Panc1 (cell line): Measurements from ENCODE around the gene TXK. TPM values are rescaled to one million over a fixed set of nuclear protein-coding genes. Genes with fewer than 3 reads are reported as not detected.

Experiments used
- ATAC-seq: fragments of 200-7000 bp; cut with Tn5 transposase; 2 replicates; pipeline ENCODE4 v1.9.1; 2020; ENCODE audit warnings: mild to moderate bottlenecking, moderate library complexity
- BruUV-seq: library from RNA; stranded (reverse); fragments of 400-500 nt; replicated peaks from 2 replicates; lab custom pipeline; 2021; lab: Mats Ljungman, UMichigan
- CTCF ChIA-PET: fragments of 300-600 bp; sonication (Branson Sonifier 250); formaldehyde crosslinking; loops from one replicate; lab custom pipeline; 2022; ENCODE audit warnings: antibody characterized with exemption; lab: Charles Lee
- POLR2A ChIA-PET: fragments of 300-600 bp; sonication (Branson Sonifier 250); formaldehyde crosslinking; loops from one replicate; lab custom pipeline; 2022; ENCODE audit warnings: antibody characterized with exemption; lab: Charles Lee
- DNase-seq: peaks from one replicate; pipeline ENCODE4 v3.0.0-alpha.2; 2010; ENCODE audit warnings: low read depth, low spot score
- H3K27ac ChIP-seq: 2 replicates; pipeline ENCODE4 v1.5.1; 2011; ENCODE audit warnings: mild to moderate bottlenecking, low read length, inconsistent platforms
- H3K27me3 ChIP-seq: fragments of 200-500 bp; sonication (Bioruptor generic); 2 replicates; pipeline ENCODE4 v1.6.0; 2014; ENCODE audit warnings: low read length, inconsistent platforms; ENCODE audit not compliant: control insufficient read depth, insufficient read depth
- H3K36me3 ChIP-seq: fragments of 200-500 bp; sonication (Bioruptor generic); 2 replicates; pipeline ENCODE4 v1.5.1; 2014; ENCODE audit warnings: inconsistent platforms, mild to moderate bottlenecking, low read length, moderate library complexity; ENCODE audit not compliant: control insufficient read depth, insufficient read depth
- H3K4me1 ChIP-seq: 2 replicates; pipeline ENCODE4 v1.5.1; 2011; ENCODE audit warnings: inconsistent platforms, mild to moderate bottlenecking, low read length, moderate library complexity; ENCODE audit not compliant: control insufficient read depth, insufficient read depth
- H3K4me3 ChIP-seq, 2 experiments: 2 replicates each; pipeline ENCODE4 v1.5.1; 2011 to 2012; ENCODE audit warnings: low read depth in 2 of 2, low read length in 2 of 2, mild to moderate bottlenecking in 2 of 2, inconsistent platforms in 1 of 2, moderate library complexity in 1 of 2
- H3K9me3 ChIP-seq: fragments of 200-500 bp; sonication (Bioruptor generic); 2 replicates; pipeline ENCODE4 v1.5.1; 2014; ENCODE audit warnings: low read depth, mild to moderate bottlenecking, inconsistent platforms, low read length, moderate library complexity; ENCODE audit not compliant: control insufficient read depth, insufficient read depth
- POLR2AphosphoS5 ChIP-seq: IDR thresholded peaks from 2 replicates; pipeline ENCODE4 v1.6.1; 2012; ENCODE audit warnings: mild to moderate bottlenecking, low read depth, low read length, moderate library complexity
- SIN3A ChIP-seq: IDR thresholded peaks from 2 replicates; pipeline ENCODE4 v1.6.1; 2012; ENCODE audit warnings: low read depth, mild to moderate bottlenecking, low read length, moderate library complexity, borderline replicate concordance; ENCODE audit not compliant: insufficient read depth
- TCF7L2 ChIP-seq: IDR thresholded peaks from 2 replicates; pipeline ENCODE4 v1.6.1; 2011; ENCODE audit warnings: mild to moderate bottlenecking, low read depth, low read length, inconsistent platforms
- in situ Hi-C: cut with HindIII; loops from 2 replicates; pipeline ENCODE4 v1.10.0; 2016; ENCODE audit warnings: low sequenced_read_pairs, low pct_unique_long_range_greater_than_20kb
- intact Hi-C: fragments of 100-400 bp; cut with micrococcal nuclease; formaldehyde crosslinking; loops from one replicate; pipeline ENCODE4 v1.10.0; 2022; ENCODE audit not compliant: unreplicated experiment
- total RNA-seq: library from RNA; stranded (reverse); gene quantifications from one replicate; pipeline ENCODE4 v1.2.1, GENCODE V29; 2021; ENCODE audit not compliant: unreplicated experiment
- TF ChIP-seq, protein P1 (sequence below): fragments of 450-650 bp; IDR thresholded peaks from 2 replicates; pipeline ENCODE4 v1.5.1; 2017; ENCODE audit warnings: mild to moderate bottlenecking
- TF ChIP-seq, protein P2 (sequence below), 2 experiments: IDR thresholded peaks; 2 replicates each; pipeline ENCODE4 v1.6.1; 2011 to 2012; ENCODE audit warnings: low read depth in 2 of 2, control low read depth in 1 of 2, low read length in 1 of 2, mild to moderate bottlenecking in 1 of 2, moderate library complexity in 1 of 2; ENCODE audit not compliant: insufficient read depth in 1 of 2

TXK gene
- total RNA-seq, 1 experiment from 2014 or later = 0.26 TPM

- ChIA-PET POLR2A (no interaction called here), CTCF (no interaction called here)
- Histone ChIP-seq H3K36me3 (no peaks in the 10 kb centered on the region), H3K4me3 (no peak overlapping the region), H3K4me1 (no peaks in the 10 kb centered on the region), H3K27ac (no peak overlapping the region), H3K9me3 (peaks cover 3% of the 10 kb centered on the region; the same call in 1 of the 2 replicates), H3K27me3 (no peaks in the 10 kb centered on the region)
- intact Hi-C loops (no loop called here), in situ Hi-C loops (no loop called here)
- no TSS peak for BruUV-seq
- DNase-seq (no peak), ATAC-seq (no peak)
- TF ChIP-seq, protein P1, sequence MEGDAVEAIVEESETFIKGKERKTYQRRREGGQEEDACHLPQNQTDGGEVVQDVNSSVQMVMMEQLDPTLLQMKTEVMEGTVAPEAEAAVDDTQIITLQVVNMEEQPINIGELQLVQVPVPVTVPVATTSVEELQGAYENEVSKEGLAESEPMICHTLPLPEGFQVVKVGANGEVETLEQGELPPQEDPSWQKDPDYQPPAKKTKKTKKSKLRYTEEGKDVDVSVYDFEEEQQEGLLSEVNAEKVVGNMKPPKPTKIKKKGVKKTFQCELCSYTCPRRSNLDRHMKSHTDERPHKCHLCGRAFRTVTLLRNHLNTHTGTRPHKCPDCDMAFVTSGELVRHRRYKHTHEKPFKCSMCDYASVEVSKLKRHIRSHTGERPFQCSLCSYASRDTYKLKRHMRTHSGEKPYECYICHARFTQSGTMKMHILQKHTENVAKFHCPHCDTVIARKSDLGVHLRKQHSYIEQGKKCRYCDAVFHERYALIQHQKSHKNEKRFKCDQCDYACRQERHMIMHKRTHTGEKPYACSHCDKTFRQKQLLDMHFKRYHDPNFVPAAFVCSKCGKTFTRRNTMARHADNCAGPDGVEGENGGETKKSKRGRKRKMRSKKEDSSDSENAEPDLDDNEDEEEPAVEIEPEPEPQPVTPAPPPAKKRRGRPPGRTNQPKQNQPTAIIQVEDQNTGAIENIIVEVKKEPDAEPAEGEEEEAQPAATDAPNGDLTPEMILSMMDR = no peak
- no peak for TF ChIP-seq SIN3A
- TF ChIP-seq, protein P2, sequence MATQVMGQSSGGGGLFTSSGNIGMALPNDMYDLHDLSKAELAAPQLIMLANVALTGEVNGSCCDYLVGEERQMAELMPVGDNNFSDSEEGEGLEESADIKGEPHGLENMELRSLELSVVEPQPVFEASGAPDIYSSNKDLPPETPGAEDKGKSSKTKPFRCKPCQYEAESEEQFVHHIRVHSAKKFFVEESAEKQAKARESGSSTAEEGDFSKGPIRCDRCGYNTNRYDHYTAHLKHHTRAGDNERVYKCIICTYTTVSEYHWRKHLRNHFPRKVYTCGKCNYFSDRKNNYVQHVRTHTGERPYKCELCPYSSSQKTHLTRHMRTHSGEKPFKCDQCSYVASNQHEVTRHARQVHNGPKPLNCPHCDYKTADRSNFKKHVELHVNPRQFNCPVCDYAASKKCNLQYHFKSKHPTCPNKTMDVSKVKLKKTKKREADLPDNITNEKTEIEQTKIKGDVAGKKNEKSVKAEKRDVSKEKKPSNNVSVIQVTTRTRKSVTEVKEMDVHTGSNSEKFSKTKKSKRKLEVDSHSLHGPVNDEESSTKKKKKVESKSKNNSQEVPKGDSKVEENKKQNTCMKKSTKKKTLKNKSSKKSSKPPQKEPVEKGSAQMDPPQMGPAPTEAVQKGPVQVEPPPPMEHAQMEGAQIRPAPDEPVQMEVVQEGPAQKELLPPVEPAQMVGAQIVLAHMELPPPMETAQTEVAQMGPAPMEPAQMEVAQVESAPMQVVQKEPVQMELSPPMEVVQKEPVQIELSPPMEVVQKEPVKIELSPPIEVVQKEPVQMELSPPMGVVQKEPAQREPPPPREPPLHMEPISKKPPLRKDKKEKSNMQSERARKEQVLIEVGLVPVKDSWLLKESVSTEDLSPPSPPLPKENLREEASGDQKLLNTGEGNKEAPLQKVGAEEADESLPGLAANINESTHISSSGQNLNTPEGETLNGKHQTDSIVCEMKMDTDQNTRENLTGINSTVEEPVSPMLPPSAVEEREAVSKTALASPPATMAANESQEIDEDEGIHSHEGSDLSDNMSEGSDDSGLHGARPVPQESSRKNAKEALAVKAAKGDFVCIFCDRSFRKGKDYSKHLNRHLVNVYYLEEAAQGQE (IDR thresholded peaks at IDR 0.05; ENCODE audit: insufficient read depth in 1 of 2, low read depth in 2 of 2, low read length in 1 of 2) = no peak
- TF ChIP-seq POLR2AphosphoS5 = no peak
These were observed 22.4 kb upstream of the TXK start for GRCh38 chr4:48156423-48156822.

DNA sequence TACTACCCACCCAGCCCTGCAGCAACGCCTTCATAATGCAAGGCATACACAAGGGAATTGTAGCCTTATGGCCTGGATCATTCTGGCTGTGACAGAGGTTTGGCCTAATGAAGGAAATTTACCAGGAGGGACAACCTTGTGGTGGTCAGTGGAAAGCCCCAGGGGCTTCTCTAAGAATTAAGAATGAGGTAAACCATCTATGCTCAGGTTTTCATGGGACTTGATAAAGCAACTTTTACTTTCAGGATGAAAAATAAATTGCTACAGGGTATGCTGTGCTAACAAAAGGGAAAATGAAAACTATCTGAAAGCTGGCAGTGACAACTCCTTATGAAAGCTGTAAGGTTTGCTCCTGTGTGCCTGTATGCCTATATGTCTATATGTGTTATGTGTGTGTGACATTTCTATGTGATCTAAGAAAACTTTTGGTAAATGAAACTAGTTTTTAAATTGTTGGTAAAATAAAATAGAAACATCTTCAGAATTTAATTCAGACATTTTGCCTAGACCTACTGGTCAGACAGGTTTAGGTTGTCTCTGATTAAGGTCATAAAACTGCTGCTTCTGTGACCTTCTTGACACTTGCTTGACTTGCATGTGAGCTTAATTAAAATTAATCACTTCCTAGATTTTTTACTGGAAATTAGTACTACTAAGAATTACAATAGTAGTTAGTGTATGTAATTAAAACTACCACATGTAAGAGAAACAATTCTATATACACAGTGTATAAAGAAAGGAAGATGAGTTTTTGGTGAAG, 19.9 kb upstream of the TXK start:
- BruUV-seq = no TSS peak
- DNase-seq (no peak), ATAC-seq (no peak)
- H3K4me3 ChIP-seq = no peak overlapping the region
- in situ Hi-C loops = no loop called here
- H3K4me1 ChIP-seq = no peaks in the 10 kb centered on the region
- H3K9me3 ChIP-seq = peaks cover 3% of the 10 kb centered on the region; the same call in 1 of the 2 replicates
- intact Hi-C loops = no loop called here
- POLR2A ChIA-PET = no interaction called here
- H3K27me3 ChIP-seq = no peaks in the 10 kb centered on the region
- TF ChIP-seq, protein P1 = no peak
- TF ChIP-seq TCF7L2 = no peak
- TF ChIP-seq, protein P2 (IDR thresholded peaks at IDR 0.05; ENCODE audit: insufficient read depth in 1 of 2, low read depth in 2 of 2, low read length in 1 of 2) = no peak
- no peak for TF ChIP-seq SIN3A
- TF ChIP-seq POLR2AphosphoS5 = no peak
- no peaks in the 10 kb centered on the region for H3K36me3 ChIP-seq
- CTCF ChIA-PET = no interaction called here
- no peak overlapping the region for H3K27ac ChIP-seq
